HCT116 (cell line): ENCODE measurements around the gene TFE3. TPM values are rescaled to one million over a fixed set of nuclear protein-coding genes. Genes with fewer than 3 reads are reported as not detected.
"Not testable (repeated sequence)": the region's sequence is repeated elsewhere in the genome, so short reads cannot be mapped to it uniquely, and the experiment has no call there.

Experiments
- ATAC-seq: fragments of 200-7000 bp; cut with Tn5 transposase; 2 replicates; pipeline ENCODE4 v1.9.1; 2020; ENCODE audit warnings: mild to moderate bottlenecking, moderate library complexity
- BruUV-seq: library from RNA; stranded (reverse); fragments of 400-500 nt; replicated peaks from 2 replicates; lab custom pipeline; 2021; lab: Mats Ljungman, UMichigan
- CTCF ChIA-PET: fragments of 300-600 bp; sonication (Branson Sonifier 250); formaldehyde crosslinking; loops from one replicate; lab custom pipeline; 2021; ENCODE audit warnings: antibody characterized with exemption; lab: Charles Lee
- POLR2A ChIA-PET: fragments of 300-600, 350-600 bp; sonication (Branson Sonifier 250); formaldehyde crosslinking; loops from one replicate; lab custom pipeline; 2021; ENCODE audit warnings: antibody characterized with exemption; lab: Charles Lee
- RAD21 ChIA-PET, 2 experiments: fragments of 300-600 bp; sonication (Branson Sonifier 250); formaldehyde crosslinking; loops; one replicate each; lab custom pipeline; 2023; ENCODE audit warnings: low total read pairs in 2 of 2; ENCODE audit not compliant: uncharacterized antibody in 2 of 2, unreplicated experiment in 2 of 2, low non-redundant PET in 1 of 2; lab: Charles Lee
- DNase-seq: peaks from one replicate; pipeline ENCODE4 v3.0.0-alpha.2; 2010; ENCODE audit warnings: low read depth, low spot score
- H2AFZ ChIP-seq: fragments of 200-600 bp; shearing (Covaris generic), sonication (generic); 2 replicates; pipeline ENCODE4 v1.6.1; 2017; ENCODE audit warnings: low read depth, mixed run types, mixed read lengths, antibody characterized with exemption, low read length; ENCODE audit not compliant: poor library complexity, severe bottlenecking
- H3K27ac ChIP-seq: 2 replicates; pipeline ENCODE4 v1.5.1; 2012; ENCODE audit warnings: low read depth, low read length
- H3K27me3 ChIP-seq: fragments of 200-600 bp; sonication (generic); 2 replicates; pipeline ENCODE4 v1.6.1; 2016; ENCODE audit warnings: mixed run types, low read length, mixed read lengths; ENCODE audit not compliant: insufficient read depth
- H3K36me3 ChIP-seq, 2 experiments: fragments of 200-500 bp in 1 of 2; fragments of 200-600 bp in 1 of 2; sonication (Bioruptor generic) in 1 of 2; sonication (generic) in 1 of 2; 2 replicates each; pipeline versions ENCODE4 v1.5.1 to v1.6.1; 2014 to 2016; ENCODE audit warnings: low read length in 2 of 2, inconsistent platforms in 1 of 2, mixed read lengths in 1 of 2, mixed run types in 1 of 2; ENCODE audit not compliant: insufficient read depth in 2 of 2, control insufficient read depth in 1 of 2
- H3K4me1 ChIP-seq, 2 experiments: fragments of 200-600 bp in 1 of 2; sonication (generic) in 1 of 2; 2 replicates each; pipeline versions ENCODE4 v1.5.1 to v1.6.1; 2012 to 2017; ENCODE audit warnings: low read length in 2 of 2, inconsistent platforms in 1 of 2, mild to moderate bottlenecking in 1 of 2, mixed read lengths in 1 of 2, mixed run types in 1 of 2, moderate library complexity in 1 of 2; ENCODE audit not compliant: insufficient read depth in 2 of 2, control insufficient read depth in 1 of 2
- H3K4me2 ChIP-seq: fragments of 200-600 bp; sonication (generic); 2 replicates; pipeline ENCODE4 v1.6.1; 2017; ENCODE audit warnings: mixed run types, low read length, mixed read lengths
- H3K4me3 ChIP-seq, 2 experiments: fragments of 200-600 bp in 1 of 2; sonication (generic) in 1 of 2; replicated peaks in 1 of 2; 2 replicates each; pipeline ENCODE4 v1.5.1; 2011 to 2016; ENCODE audit warnings: low read length in 2 of 2, control low read depth in 1 of 2, low read depth in 1 of 2, mild to moderate bottlenecking in 1 of 2, mixed read lengths in 1 of 2, mixed run types in 1 of 2
- H3K79me2 ChIP-seq: fragments of 200-600 bp; sonication (generic); 2 replicates; pipeline ENCODE4 v1.6.1; 2017; ENCODE audit warnings: mild to moderate bottlenecking, mixed run types, low read length, moderate library complexity, mixed read lengths; ENCODE audit not compliant: insufficient read depth
- H3K9ac ChIP-seq: fragments of 200-600 bp; sonication (generic); 2 replicates; pipeline ENCODE4 v1.6.1; 2016; ENCODE audit warnings: low read length, mixed read lengths
- H3K9me2 ChIP-seq: fragments of 200-600 bp; sonication (generic), shearing (Covaris generic); 2 replicates; pipeline ENCODE4 v1.6.1; 2017; ENCODE audit warnings: mixed run types, mild to moderate bottlenecking, moderate library complexity; ENCODE audit not compliant: insufficient read depth
- H3K9me3 ChIP-seq, 2 experiments: fragments of 200-500 bp in 1 of 2; fragments of 200-600 bp in 1 of 2; sonication (Bioruptor generic) in 1 of 2; sonication (generic) in 1 of 2; 2 replicates each; pipeline ENCODE4 v1.6.1; 2014 to 2017; ENCODE audit warnings: low read length in 2 of 2, mixed read lengths in 2 of 2, inconsistent platforms in 1 of 2, low read depth in 1 of 2, mild to moderate bottlenecking in 1 of 2, mixed run types in 1 of 2, moderate library complexity in 1 of 2; ENCODE audit not compliant: control insufficient read depth in 1 of 2, insufficient read depth in 1 of 2
- H4K20me1 ChIP-seq: fragments of 200-600 bp; sonication (generic), shearing (Covaris generic); 2 replicates; pipeline ENCODE4 v1.6.1; 2017; ENCODE audit warnings: mixed run types, mild to moderate bottlenecking, moderate library complexity; ENCODE audit not compliant: insufficient read depth
- CEBPB ChIP-seq: IDR thresholded peaks from 2 replicates; pipeline ENCODE4 v1.6.1; 2012; ENCODE audit warnings: low read depth
- JUND ChIP-seq: IDR thresholded peaks from 2 replicates; pipeline ENCODE4 v1.6.1; 2012
- RAD21 ChIP-seq: IDR thresholded peaks from 2 replicates; pipeline ENCODE4 v1.6.1; 2012; ENCODE audit warnings: low read depth, mild to moderate bottlenecking
- SP1 ChIP-seq: IDR thresholded peaks from 2 replicates; pipeline ENCODE4 v1.6.1; 2012; ENCODE audit warnings: low read depth
- intact Hi-C: fragments of 100-400 bp; cut with micrococcal nuclease; formaldehyde crosslinking; loops from 2 replicates; pipeline ENCODE4 v1.10.0; 2022
- total RNA-seq: library from RNA; stranded (reverse); gene quantifications from one replicate; pipeline ENCODE4 v1.2.1, GENCODE V29; 2021; ENCODE audit not compliant: unreplicated experiment
- TF ChIP-seq, protein P1 (sequence below): IDR thresholded peaks from 2 replicates; pipeline ENCODE4 v1.6.1; 2012; ENCODE audit warnings: low read depth
- TF ChIP-seq, protein P2 (sequence below): IDR thresholded peaks from 2 replicates; pipeline ENCODE4 v1.6.1; 2012

Gene TFE3
- total RNA-seq, 1 experiment from 2014 or later, result 17.1 TPM

DNA sequence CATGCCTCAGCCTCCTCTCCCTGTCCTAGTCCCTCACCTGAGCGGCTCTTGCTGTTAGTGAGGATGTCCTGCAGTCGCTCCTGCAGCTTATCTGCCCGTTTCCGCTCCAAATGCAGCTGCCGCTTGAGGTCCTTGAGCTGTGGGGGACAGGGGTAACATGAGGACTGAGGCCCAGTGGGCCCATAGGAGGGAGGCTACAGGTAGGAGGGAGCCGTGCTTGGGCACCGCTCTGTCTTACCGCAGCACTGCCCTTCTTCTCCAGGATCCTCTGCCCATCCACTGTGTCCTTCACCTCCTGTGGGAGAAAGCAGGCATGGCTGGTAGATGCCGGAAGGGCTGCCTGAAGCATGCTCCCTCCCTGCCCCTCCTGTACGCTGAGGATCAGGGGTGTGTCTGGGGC is 62.0 kb downstream of the TFE3 start:
- Histone ChIP-seq H2AFZ (no peak overlapping the region), H3K9me3 (no peaks in the 10 kb centered on the region), H3K27ac (no peak overlapping the region), H4K20me1 (no peaks in the 10 kb centered on the region), H3K9ac (no peak overlapping the region), H3K36me3 (peaks cover 0 to 9% of the 10 kb centered on the region in 2 experiments; a peak in 1 of 4 replicates), H3K27me3 (no peaks in the 10 kb centered on the region), H3K79me2 (no peaks in the 10 kb centered on the region), H3K4me3 (no peak overlapping the region), H3K4me1 (no peaks in the 10 kb centered on the region), H3K9me2 (no peaks in the 10 kb centered on the region)
- RAD21 ChIA-PET, result no interaction called here
- DNase-seq (no peak), ATAC-seq (no peak)
- POLR2A ChIA-PET, result no interaction called here
- CTCF ChIA-PET, result no interaction called here
- intact Hi-C loops, result no loop called here
- BruUV-seq, result no TSS peak
- TF ChIP-seq RAD21, result no peak
- TF ChIP-seq, protein P1, sequence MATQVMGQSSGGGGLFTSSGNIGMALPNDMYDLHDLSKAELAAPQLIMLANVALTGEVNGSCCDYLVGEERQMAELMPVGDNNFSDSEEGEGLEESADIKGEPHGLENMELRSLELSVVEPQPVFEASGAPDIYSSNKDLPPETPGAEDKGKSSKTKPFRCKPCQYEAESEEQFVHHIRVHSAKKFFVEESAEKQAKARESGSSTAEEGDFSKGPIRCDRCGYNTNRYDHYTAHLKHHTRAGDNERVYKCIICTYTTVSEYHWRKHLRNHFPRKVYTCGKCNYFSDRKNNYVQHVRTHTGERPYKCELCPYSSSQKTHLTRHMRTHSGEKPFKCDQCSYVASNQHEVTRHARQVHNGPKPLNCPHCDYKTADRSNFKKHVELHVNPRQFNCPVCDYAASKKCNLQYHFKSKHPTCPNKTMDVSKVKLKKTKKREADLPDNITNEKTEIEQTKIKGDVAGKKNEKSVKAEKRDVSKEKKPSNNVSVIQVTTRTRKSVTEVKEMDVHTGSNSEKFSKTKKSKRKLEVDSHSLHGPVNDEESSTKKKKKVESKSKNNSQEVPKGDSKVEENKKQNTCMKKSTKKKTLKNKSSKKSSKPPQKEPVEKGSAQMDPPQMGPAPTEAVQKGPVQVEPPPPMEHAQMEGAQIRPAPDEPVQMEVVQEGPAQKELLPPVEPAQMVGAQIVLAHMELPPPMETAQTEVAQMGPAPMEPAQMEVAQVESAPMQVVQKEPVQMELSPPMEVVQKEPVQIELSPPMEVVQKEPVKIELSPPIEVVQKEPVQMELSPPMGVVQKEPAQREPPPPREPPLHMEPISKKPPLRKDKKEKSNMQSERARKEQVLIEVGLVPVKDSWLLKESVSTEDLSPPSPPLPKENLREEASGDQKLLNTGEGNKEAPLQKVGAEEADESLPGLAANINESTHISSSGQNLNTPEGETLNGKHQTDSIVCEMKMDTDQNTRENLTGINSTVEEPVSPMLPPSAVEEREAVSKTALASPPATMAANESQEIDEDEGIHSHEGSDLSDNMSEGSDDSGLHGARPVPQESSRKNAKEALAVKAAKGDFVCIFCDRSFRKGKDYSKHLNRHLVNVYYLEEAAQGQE, result no peak
- no peak for TF ChIP-seq SP1
- no peak for TF ChIP-seq CEBPB
- TF ChIP-seq JUND, result no peak
- TF ChIP-seq, protein P2, sequence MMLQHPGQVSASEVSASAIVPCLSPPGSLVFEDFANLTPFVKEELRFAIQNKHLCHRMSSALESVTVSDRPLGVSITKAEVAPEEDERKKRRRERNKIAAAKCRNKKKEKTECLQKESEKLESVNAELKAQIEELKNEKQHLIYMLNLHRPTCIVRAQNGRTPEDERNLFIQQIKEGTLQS, result no peak
- TF ChIP-seq, all 23 proteins: peak for 0
- H3K4me2 ChIP-seq, result no peak overlapping the region

DNA sequence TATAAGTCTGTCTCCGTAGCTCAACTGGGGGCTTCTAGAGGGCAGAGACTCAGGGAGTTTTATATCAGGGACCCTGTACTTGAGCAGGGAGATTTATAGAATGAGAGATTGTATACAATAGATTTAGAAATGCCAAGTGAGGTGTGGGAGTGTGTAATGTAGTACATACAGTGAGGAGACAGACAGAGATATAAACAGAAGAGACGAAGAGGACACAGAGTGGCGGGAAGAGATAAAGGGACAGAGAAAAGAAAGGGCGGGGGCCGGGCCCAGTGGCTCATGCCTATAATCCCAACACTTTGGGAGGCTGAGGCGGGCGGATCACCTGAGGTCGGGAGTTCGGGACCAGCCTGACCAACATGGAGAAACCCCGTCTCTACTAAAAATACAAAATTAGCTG is 62.8 kb downstream of the TFE3 start:
- H3K4me1 ChIP-seq, H3K27me3 ChIP-seq, POLR2A ChIA-PET: not testable (repeated sequence)

More for the DNA sequence above, 62.8 kb downstream of the TFE3 start:
- H3K4me3 ChIP-seq, intact Hi-C loops, ATAC-seq, H3K27ac ChIP-seq, H4K20me1 ChIP-seq, H3K9me3 ChIP-seq, H2AFZ ChIP-seq, H3K9me2 ChIP-seq, H3K4me2 ChIP-seq, CTCF ChIA-PET, BruUV-seq, RAD21 ChIA-PET, H3K36me3 ChIP-seq, H3K79me2 ChIP-seq, H3K9ac ChIP-seq, DNase-seq: not testable (repeated sequence)

Other genes with a start within 250 kb of the TFE3 start
- gene HDAC6, start 241.3 kb downstream of the TFE3 start, total RNA-seq, result 79.9 TPM
- not detected for gene ERAS, start 216.8 kb downstream of the TFE3 start, total RNA-seq
- 0.22 TPM for gene PCSK1N, start 207.7 kb downstream of the TFE3 start, total RNA-seq
- gene TIMM17B, start 145.6 kb downstream of the TFE3 start, total RNA-seq, result 41.7 TPM
- gene PQBP1, start 145.4 kb downstream of the TFE3 start, total RNA-seq, result 67.1 TPM
- 35.0 TPM for gene SLC35A2, start 131.7 kb downstream of the TFE3 start, total RNA-seq
- gene PIM2, start 124.3 kb downstream of the TFE3 start, total RNA-seq, result 15.6 TPM
- gene OTUD5, start 85.8 kb downstream of the TFE3 start, total RNA-seq, result 42.6 TPM
- gene KCND1, start 71.5 kb downstream of the TFE3 start, total RNA-seq, result 5.5 TPM
- gene GRIPAP1, start 41.1 kb downstream of the TFE3 start, total RNA-seq, result 39.4 TPM
- 13.5 TPM for gene CCDC120, start 15.6 kb upstream of the TFE3 start, total RNA-seq
- 18.8 TPM for gene PRAF2, start 30.6 kb upstream of the TFE3 start, total RNA-seq
- gene WDR45, start 36.5 kb upstream of the TFE3 start, total RNA-seq, result 41.7 TPM
- 21.7 TPM for gene GPKOW, start 80.4 kb upstream of the TFE3 start, total RNA-seq
- 2.6 TPM for gene MAGIX, start 119.4 kb upstream of the TFE3 start, total RNA-seq
- 207 TPM for gene PLP2, start 128.5 kb upstream of the TFE3 start, total RNA-seq
- gene PRICKLE3, start 143.0 kb upstream of the TFE3 start, total RNA-seq, result 27.8 TPM
- gene SYP, start 156.8 kb upstream of the TFE3 start, total RNA-seq, result 1.2 TPM
- gene CACNA1F, start 190.0 kb upstream of the TFE3 start, total RNA-seq, result not detected
- 10.4 TPM for gene CCDC22, start 192.1 kb upstream of the TFE3 start, total RNA-seq
- gene FOXP3, start 221.4 kb upstream of the TFE3 start, total RNA-seq, result 0.15 TPM
- gene PPP1R3F, start 226.4 kb upstream of the TFE3 start, total RNA-seq, result 1.6 TPM